Lower leg skin (tissue), 4 donors: Measurements from ENCODE around the gene ZNF407. TPM values are rescaled to one million over a fixed set of nuclear protein-coding genes. Genes with fewer than 3 reads are reported as not detected.
"Not testable (repeated sequence)": the region's sequence is repeated elsewhere in the genome, so short reads cannot be mapped to it uniquely, and the experiment has no call there.

Experiments
- DNase-seq, 2 donors: peaks; one replicate each; pipeline ENCODE4 v3.0.0-alpha.2; 2019; ENCODE audit warnings: low spot score in 2 of 2
- H3K4me3 ChIP-seq: fragments of 200-600 bp; sonication (generic); 2 replicates; pipeline ENCODE4 v1.5.1; 2017; ENCODE audit warnings: mild to moderate bottlenecking, low read depth; ENCODE audit not compliant: poor library complexity, severe bottlenecking
- CTCF ChIP-seq, 3 donors: fragments of 450-650 bp; IDR thresholded peaks; one replicate each; pipeline ENCODE4 v1.5.1; 2016; ENCODE audit warnings: antibody characterized with exemption in 3 of 3, mild to moderate bottlenecking in 3 of 3, moderate library complexity in 2 of 3
- POLR2A ChIP-seq, 2 donors: fragments of 450-650 bp; IDR thresholded peaks; one replicate each; pipeline ENCODE4 v1.6.1; 2016 to 2017; ENCODE audit warnings: antibody characterized with exemption in 2 of 2, mild to moderate bottlenecking in 1 of 2, moderate library complexity in 1 of 2
- WGBS, 2 donors: methylation state at CpG; one replicate each; pipeline ENCODE4 v1.1.5; 2018; 5-methylcytosine and 5-hydroxymethylcytosine counted together
- intact Hi-C: fragments of 100-400 bp; cut with DNase I; formaldehyde crosslinking; loops from one replicate; pipeline ENCODE4 v1.15.0; 2023; ENCODE audit warnings: low total_unique reads
- total RNA-seq, 4 donors: library from RNA; depleted of rRNA; stranded (reverse); fragments of >200 nt; gene quantifications; one replicate each; pipeline ENCODE4 v1.1.0, GENCODE V29; 2016

Gene ZNF407
- total RNA-seq, 4 donors from 2014 or later = 7.0 to 13.9 (median 10.9) TPM

- 89 to 91% methylated on average over 5 of the region's 5 CpGs for WGBS, 2 donors
- no peak for TF ChIP-seq POLR2A (IDR thresholded peaks at IDR 0.05)
- TF ChIP-seq CTCF (IDR thresholded peaks at IDR 0.05) = no peak
These were observed 478.6 kb downstream of the ZNF407 start for GRCh38 chr18:75076286-75076685.

GRCh38 chr18:75081486-75081885, 483.8 kb downstream of the ZNF407 start:
- H3K4me3 ChIP-seq = no peak overlapping the region
- 85 to 88% methylated on average over 8 of the region's 8 CpGs for WGBS, 2 donors
- DNase-seq = no peak
- intact Hi-C loops = loop anchor here (10.0 kb wide), 1 partner anchor 733 kb away; no protein-coding TSS in a partner anchor
- no peak for TF ChIP-seq POLR2A (IDR thresholded peaks at IDR 0.05)
- TF ChIP-seq CTCF (IDR thresholded peaks at IDR 0.05) = no peak

More at GRCh38 chr18:75076286-75076685, 478.6 kb downstream of the ZNF407 start:
- H3K4me3 ChIP-seq = no peak overlapping the region
- intact Hi-C loops = no loop called here
- no peak for DNase-seq

DNA sequence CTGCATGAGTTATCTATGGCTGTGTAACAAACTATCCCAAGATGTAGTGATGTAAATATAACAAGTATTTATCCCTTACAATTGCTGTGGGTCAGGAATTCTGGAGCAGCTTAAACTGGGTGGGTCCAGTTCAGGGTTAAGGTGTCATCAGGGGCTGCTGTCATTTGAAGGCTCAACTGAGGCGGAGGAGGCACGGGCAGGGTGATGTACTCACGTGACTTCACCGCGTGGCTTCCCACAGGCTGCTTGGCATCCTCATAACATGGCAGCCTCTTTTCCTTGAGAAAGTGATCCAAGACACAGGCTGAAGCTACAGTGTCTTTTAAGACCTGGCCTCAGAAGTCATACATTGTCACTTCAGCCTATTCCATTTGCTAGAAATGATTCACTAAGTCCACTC, 485.5 kb downstream of the ZNF407 start:
- intact Hi-C loops = loop anchor here (10.0 kb wide), 1 partner anchor 732 kb away; no protein-coding TSS in a partner anchor
- H3K4me3 ChIP-seq = no peak overlapping the region
- DNase-seq = peak in 1 of 2 donors; percentile 43
- 91 to 95% methylated on average over 5 of the region's 5 CpGs for WGBS, 2 donors
- TF ChIP-seq POLR2A (IDR thresholded peaks at IDR 0.05) (no peak), CTCF (IDR thresholded peaks at IDR 0.05) (no peak)

DNA sequence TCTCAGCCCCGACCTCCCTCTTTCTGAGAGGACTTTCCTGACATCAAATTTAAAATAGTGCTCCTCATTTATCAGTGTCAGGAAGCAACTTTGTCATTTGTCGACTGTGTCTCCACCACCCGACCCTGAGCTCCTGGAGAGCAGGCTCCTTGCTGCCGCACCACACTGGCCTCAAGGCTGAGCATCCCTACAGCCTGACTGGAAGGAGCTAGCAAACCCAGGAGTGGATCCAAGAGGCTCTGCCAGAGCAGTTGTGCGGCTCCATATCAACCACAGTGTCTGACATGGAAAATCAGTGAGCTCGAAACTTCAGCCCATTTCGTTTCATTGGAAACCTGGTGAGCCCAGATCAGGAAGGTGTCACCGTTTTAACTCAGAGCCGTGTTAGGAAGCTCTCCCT, 486.1 kb downstream of the ZNF407 start:
- no peak overlapping the region for H3K4me3 ChIP-seq
- TF ChIP-seq POLR2A (IDR thresholded peaks at IDR 0.05) (no peak), CTCF (IDR thresholded peaks at IDR 0.05) (no peak)
- intact Hi-C loops = loop anchor here (10.0 kb wide), 1 partner anchor 731 kb away; no protein-coding TSS in a partner anchor
- 83 to 84% methylated on average over 9 of the region's 9 CpGs for WGBS, 2 donors
- peak in 1 of 2 donors; percentile 40 for DNase-seq

DNA sequence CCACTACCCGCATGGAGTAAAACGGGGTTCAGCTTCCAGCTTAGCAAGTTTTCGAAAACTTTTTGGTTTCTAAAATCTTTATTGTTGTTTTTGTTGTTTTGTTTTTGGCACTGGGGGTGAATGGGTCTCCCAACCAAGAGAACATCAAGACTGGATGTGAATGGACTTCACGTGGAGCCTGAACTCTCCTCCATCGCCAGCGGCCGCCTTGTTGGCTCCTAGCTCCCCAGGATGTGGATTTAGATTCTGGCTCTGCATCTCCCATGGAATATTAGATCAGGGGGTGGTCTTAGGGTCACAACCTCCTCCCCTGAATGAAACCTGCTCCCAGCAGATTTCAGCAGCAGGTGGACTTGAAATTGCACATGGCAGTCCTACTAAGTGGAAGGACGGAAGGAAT, 488.0 kb downstream of the ZNF407 start:
- H3K4me3 ChIP-seq = not testable (repeated sequence)
- WGBS, 2 donors = 93 to 94% methylated on average over 8 of the region's 8 CpGs
- intact Hi-C loops = loop anchor here (10.0 kb wide), 1 partner anchor 729 kb away; no protein-coding TSS in a partner anchor
- peak in 1 of 2 donors; percentile 13 for DNase-seq

GRCh38 chr18:75086494-75087034, 488.9 kb downstream of the ZNF407 start:
- 92 to 94% methylated on average over 9 of the region's 9 CpGs for WGBS, 2 donors
- DNase-seq = no peak
- H3K4me3 ChIP-seq = no peak overlapping the region
- intact Hi-C loops = loop anchor here (10.0 kb wide), 1 partner anchor 728 kb away; no protein-coding TSS in a partner anchor
- TF ChIP-seq POLR2A (IDR thresholded peaks at IDR 0.05) (no peak), CTCF (IDR thresholded peaks at IDR 0.05) (no peak)
